Uterus (tissue), 2 donors: Measurements from ENCODE around the gene QDPR.

Experiments used
- POLR2A ChIP-seq, 2 donors: fragments of 450-650 bp; IDR thresholded peaks; one replicate each; pipeline ENCODE4 v1.6.1; 2016; ENCODE audit warnings: antibody characterized with exemption in 2 of 2, mild to moderate bottlenecking in 1 of 2, moderate library complexity in 1 of 2
- TF ChIP-seq, protein P1 (sequence below), 4 experiments: fragments of 200-600 bp in 2 of 4; fragments of 450-650 bp in 2 of 4; sonication (generic) in 2 of 4; IDR thresholded peaks; one replicate each; pipeline ENCODE4 v1.5.1; 2016 to 2019; ENCODE audit warnings: antibody characterized with exemption in 4 of 4, mild to moderate bottlenecking in 2 of 4, moderate library complexity in 1 of 4

DNA sequence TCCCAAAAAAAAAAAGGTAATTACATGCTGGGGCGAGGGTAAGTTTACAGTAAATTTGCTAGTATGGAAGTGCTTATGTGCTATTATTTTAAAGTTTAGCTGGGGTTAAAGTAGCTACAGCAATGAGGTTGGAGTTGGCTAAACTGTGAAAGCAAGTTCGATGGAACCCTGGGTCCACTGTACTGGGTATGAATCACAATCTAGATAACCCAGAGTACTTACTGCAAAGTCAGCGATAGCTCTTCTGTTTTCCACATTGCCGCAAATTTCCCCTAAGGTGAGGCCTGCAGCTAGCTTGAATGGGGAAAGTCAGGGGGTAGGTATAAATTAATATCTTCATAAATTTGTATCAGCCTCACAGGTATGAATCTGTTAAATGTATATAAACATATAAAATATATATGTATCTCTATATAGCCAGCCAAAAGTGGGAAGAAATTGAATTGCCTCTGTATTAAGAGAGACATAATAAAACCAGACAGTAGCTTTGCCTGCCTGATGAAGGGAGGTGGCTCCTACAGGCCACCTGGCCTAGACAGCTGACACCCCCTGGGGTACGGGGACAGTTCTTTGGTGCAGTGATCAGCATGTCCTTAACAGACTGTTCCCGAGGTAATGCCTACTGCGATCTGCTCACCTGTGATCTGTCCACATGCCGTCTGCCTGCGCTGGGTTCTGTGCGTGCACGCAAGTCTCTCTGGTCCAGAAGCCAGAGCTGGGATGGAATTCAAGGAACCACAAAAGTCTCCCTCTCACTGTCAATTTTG lies 33.7 kb upstream of the QDPR start:
- no peak for TF ChIP-seq POLR2A (IDR thresholded peaks at IDR 0.05)
- TF ChIP-seq, protein P1, sequence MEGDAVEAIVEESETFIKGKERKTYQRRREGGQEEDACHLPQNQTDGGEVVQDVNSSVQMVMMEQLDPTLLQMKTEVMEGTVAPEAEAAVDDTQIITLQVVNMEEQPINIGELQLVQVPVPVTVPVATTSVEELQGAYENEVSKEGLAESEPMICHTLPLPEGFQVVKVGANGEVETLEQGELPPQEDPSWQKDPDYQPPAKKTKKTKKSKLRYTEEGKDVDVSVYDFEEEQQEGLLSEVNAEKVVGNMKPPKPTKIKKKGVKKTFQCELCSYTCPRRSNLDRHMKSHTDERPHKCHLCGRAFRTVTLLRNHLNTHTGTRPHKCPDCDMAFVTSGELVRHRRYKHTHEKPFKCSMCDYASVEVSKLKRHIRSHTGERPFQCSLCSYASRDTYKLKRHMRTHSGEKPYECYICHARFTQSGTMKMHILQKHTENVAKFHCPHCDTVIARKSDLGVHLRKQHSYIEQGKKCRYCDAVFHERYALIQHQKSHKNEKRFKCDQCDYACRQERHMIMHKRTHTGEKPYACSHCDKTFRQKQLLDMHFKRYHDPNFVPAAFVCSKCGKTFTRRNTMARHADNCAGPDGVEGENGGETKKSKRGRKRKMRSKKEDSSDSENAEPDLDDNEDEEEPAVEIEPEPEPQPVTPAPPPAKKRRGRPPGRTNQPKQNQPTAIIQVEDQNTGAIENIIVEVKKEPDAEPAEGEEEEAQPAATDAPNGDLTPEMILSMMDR (IDR thresholded peaks at IDR 0.05), result no peak
